ENCODE measurements around the gene PRSS8. TPM values are rescaled to one million over a fixed set of nuclear protein-coding genes. Genes with fewer than 3 reads are reported as not detected.

The PRSS8 gene
- total RNA-seq, 2 donors from 2014 or later = not detected

DNA sequence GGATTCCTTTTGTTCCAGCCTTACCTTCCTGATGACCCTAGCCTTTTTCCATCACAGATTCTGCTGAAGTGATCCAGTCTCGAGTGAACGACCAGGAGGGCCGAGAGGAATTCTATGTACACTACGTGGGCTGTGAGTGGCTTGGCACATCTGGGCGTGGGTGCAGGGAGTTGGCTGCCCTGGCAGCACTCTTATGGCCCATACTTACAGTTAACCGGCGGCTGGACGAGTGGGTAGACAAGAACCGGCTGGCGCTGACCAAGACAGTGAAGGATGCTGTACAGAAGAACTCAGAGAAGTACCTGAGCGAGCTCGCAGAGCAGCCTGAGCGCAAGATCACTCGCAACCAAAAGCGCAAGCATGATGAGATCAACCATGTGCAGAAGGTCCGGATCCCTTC is 15.4 kb downstream of the PRSS8 start:
- DNase-seq (ENCODE audit: low spot score) = no peak
- no peak overlapping the region for H3K27ac ChIP-seq
- TF ChIP-seq, protein P1, sequence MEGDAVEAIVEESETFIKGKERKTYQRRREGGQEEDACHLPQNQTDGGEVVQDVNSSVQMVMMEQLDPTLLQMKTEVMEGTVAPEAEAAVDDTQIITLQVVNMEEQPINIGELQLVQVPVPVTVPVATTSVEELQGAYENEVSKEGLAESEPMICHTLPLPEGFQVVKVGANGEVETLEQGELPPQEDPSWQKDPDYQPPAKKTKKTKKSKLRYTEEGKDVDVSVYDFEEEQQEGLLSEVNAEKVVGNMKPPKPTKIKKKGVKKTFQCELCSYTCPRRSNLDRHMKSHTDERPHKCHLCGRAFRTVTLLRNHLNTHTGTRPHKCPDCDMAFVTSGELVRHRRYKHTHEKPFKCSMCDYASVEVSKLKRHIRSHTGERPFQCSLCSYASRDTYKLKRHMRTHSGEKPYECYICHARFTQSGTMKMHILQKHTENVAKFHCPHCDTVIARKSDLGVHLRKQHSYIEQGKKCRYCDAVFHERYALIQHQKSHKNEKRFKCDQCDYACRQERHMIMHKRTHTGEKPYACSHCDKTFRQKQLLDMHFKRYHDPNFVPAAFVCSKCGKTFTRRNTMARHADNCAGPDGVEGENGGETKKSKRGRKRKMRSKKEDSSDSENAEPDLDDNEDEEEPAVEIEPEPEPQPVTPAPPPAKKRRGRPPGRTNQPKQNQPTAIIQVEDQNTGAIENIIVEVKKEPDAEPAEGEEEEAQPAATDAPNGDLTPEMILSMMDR (IDR thresholded peaks at IDR 0.05) = no peak
- H3K4me1 ChIP-seq (ENCODE audit: control insufficient read depth in 1 of 2, low read depth in 2 of 2) = peaks cover 11 to 16% of the 10 kb centered on the region in 2 donors
- no peak for ATAC-seq (ENCODE audit: insufficient number of reproducible peaks, low FRiP score, low read depth)
- H3K9me3 ChIP-seq = no peaks in the 10 kb centered on the region
- no peak overlapping the region for H3K4me3 ChIP-seq
- peaks cover 25% of the 10 kb centered on the region for H3K36me3 ChIP-seq
- no peaks in the 10 kb centered on the region for H3K27me3 ChIP-seq (replicated peaks; ENCODE audit: insufficient read depth)

DNA sequence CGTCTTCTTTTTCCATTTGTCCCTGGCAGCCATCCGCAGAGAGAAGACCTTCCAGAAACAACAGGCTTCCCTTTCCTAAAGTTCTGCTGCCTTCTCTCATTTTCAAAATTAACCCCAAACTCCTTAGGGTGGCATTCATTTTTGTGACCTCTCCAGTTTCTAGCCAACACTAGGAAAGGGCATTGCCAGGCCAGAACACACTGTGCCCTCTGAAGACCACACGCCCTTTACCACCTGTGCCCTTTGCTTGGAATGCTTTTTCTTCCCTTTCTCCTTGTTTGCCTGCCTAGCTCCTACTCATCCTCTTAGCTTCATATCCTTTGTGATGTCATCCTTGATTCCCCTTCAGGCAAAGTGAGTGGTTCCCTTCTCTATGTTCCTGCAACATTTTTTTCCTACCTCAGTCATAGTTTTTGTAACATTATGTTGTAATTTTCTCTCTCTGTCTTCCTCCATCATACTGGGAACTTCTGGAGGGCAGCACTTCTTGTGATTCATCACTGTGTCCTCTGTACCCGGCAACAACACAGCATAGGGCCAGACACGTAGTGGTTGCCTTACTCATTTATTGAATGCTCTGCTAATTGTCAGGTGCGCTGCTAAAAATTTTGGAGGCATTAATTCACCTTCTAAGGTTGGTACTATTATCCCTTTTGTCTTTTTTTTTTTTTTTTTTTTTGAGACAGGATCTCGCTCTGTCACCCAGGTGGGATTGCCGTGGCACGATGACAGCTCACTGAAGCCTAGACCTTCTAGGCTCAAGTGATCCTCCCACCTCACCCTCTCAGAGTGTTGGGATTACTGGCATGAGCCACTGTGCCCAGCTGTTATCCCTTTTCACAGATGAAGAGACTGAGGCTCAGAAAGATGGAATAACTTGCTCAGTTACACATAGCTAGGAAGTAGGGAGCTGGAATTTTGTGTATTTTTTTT is 17.0 kb downstream of the PRSS8 start:
- peak overlapping the region; percentile 82 to 91 for H3K27ac ChIP-seq
- H3K4me3 ChIP-seq = peak overlapping the region; percentile 79
- ATAC-seq (ENCODE audit: insufficient number of reproducible peaks, low FRiP score, low read depth) = no peak
- no peaks in the 10 kb centered on the region for H3K27me3 ChIP-seq (replicated peaks; ENCODE audit: insufficient read depth)
- DNase-seq (ENCODE audit: low spot score) = no peak
- H3K36me3 ChIP-seq = peaks cover 20% of the 10 kb centered on the region
- TF ChIP-seq, protein P1 (IDR thresholded peaks at IDR 0.05) = no peak
- peaks cover 11 to 17% of the 10 kb centered on the region in 2 donors for H3K4me1 ChIP-seq (ENCODE audit: control insufficient read depth in 1 of 2, low read depth in 2 of 2)
- H3K9me3 ChIP-seq = no peaks in the 10 kb centered on the region

DNA sequence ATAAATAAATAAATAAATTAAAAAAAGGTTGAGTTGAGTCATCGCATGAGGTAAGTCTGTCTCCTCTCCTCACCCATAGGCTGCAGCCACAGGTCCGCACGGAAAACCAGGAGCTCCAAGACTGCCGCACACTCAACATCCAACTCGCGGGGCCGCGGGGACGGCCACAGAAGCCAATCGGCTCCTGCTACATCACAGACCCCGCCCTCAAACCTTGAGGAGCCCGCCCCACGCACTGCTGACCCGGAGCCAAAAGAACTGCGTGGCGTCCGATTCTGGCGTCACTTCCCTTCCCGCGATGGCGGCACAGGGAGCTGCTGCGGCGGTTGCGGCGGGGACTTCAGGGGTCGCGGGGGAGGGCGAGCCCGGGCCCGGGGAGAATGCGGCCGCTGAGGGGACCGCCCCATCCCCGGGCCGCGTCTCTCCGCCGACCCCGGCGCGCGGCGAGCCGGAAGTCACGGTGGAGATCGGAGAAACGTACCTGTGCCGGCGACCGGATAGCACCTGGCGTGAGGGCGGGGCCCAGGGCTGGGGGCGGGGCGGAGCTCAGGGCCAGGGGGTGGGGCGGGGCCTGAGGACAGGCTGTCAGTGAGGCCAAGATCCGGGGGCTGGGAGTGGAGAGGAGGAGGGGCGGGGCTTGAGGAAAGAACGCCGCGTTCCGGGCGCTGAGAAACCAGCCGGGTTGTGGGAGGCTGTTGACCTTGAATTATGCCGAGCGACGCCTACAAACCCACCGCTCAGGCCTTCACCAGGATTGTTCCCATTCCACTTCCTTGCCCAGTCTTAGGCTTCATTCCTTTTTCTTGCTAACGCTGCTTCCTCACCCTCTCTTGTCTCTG is 17.9 kb downstream of the PRSS8 start, which contains the start of gene KAT8:
Gene KAT8, plus strand, starts transcription at position 281 of the 839 bp plus-strand sequence. Its CDS starts 18 bp downstream, at position 299.
- peaks cover 11 to 25% of the 10 kb centered on the region in 2 donors for H3K4me1 ChIP-seq (ENCODE audit: control insufficient read depth in 1 of 2, low read depth in 2 of 2)
- DNase-seq (ENCODE audit: low spot score) = peak; percentile 98
- TF ChIP-seq, protein P1 (IDR thresholded peaks at IDR 0.05) = no peak
- H3K27ac ChIP-seq = peak within 1 kb of the TSS; percentile 82 to 91
- ATAC-seq (ENCODE audit: insufficient number of reproducible peaks, low FRiP score, low read depth) = peak; percentile 86
- peak within 1 kb of the TSS; percentile 79 for H3K4me3 ChIP-seq
- peaks cover 20% of the 10 kb centered on the region for H3K36me3 ChIP-seq
- no peaks in the 10 kb centered on the region for H3K27me3 ChIP-seq (replicated peaks; ENCODE audit: insufficient read depth)
- H3K9me3 ChIP-seq = no peaks in the 10 kb centered on the region

DNA sequence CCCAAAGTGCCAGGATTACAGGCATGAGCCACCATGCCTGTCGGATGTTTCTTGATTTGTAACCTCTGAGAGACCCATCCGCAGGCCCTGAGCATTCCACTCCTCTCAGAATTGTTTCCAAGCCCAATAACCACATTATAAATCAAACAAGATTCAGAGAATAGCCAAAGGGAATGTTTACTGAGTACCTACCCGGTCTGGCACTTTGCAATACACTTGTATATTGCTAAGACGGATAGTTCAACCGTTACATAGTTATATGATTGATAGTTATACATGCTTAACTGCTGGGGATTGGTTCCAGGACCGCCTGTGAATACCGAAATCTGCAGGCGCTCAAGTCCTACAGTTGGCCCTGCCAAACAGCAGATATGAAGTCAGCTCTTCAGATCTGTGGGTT is 21.1 kb downstream of the PRSS8 start:
- peaks cover 11 to 36% of the 10 kb centered on the region in 2 donors for H3K4me1 ChIP-seq (ENCODE audit: control insufficient read depth in 1 of 2, low read depth in 2 of 2)
- DNase-seq (ENCODE audit: low spot score) = no peak
- H3K9me3 ChIP-seq = no peaks in the 10 kb centered on the region
- no peak overlapping the region for H3K4me3 ChIP-seq
- H3K27ac ChIP-seq = no peak overlapping the region
- H3K36me3 ChIP-seq = peaks cover 29% of the 10 kb centered on the region
- ATAC-seq (ENCODE audit: insufficient number of reproducible peaks, low FRiP score, low read depth) = no peak
- H3K27me3 ChIP-seq (replicated peaks; ENCODE audit: insufficient read depth) = no peaks in the 10 kb centered on the region
- TF ChIP-seq, protein P1 (IDR thresholded peaks at IDR 0.05) = no peak

Measured in thoracic aorta (tissue), 2 donors.